Stimulated activated CD4-positive, alpha-beta T cell treated with anti-CD3 and anti-CD28 coated beads, Interleukin-12 subunit alpha, Interleukin-12 subunit beta, amount 100 ng/mL, for 24 hours (primary cell): Measurements from ENCODE around the gene DNER.
"Not testable (repeated sequence)": the region's sequence is repeated elsewhere in the genome, so short reads cannot be mapped to it uniquely, and the experiment has no call there.

Source experiments
- DNase-seq, 2 experiments: peaks; one replicate each; pipeline ENCODE4 v3.0.0-alpha.2; 2020; ENCODE audit warnings: low read depth in 2 of 2

DNER gene

GRCh38 chr2:229405796-229406195, 308.6 kb downstream of the DNER start:
- DNase-seq: no peak

GRCh38 chr2:229403296-229403695, 311.1 kb downstream of the DNER start:
- no peak for DNase-seq

GRCh38 chr2:229401171-229401865, 313.0 kb downstream of the DNER start:
- DNase-seq: no peak

- no peak for DNase-seq
These were observed 320.4 kb downstream of the DNER start for GRCh38 chr2:229393926-229394325.

- DNase-seq: no peak
These were observed 322.2 kb downstream of the DNER start for GRCh38 chr2:229392196-229392595.

- no peak for DNase-seq
These were observed 325.6 kb downstream of the DNER start for GRCh38 chr2:229388731-229389130.

- no peak for DNase-seq
These were observed 326.5 kb downstream of the DNER start for GRCh38 chr2:229387866-229388265.

- no peak for DNase-seq
These were observed 334.2 kb downstream of the DNER start for GRCh38 chr2:229380101-229380625.

GRCh38 chr2:229378386-229378785, 336.0 kb downstream of the DNER start:
- DNase-seq: no peak

- DNase-seq: no peak
These were observed 337.5 kb downstream of the DNER start for GRCh38 chr2:229376866-229377265.

- DNase-seq: no peak
These were observed 339.1 kb downstream of the DNER start for GRCh38 chr2:229375251-229375650.

- not testable (repeated sequence) for DNase-seq
These were observed 341.0 kb downstream of the DNER start for GRCh38 chr2:229373311-229373710.

GRCh38 chr2:229372207-229372606, 342.1 kb downstream of the DNER start:
- no peak for DNase-seq

GRCh38 chr2:229371086-229371485, 343.3 kb downstream of the DNER start:
- DNase-seq: no peak

GRCh38 chr2:229370509-229370908, 343.8 kb downstream of the DNER start:
- DNase-seq: no peak

- no peak for DNase-seq
These were observed 351.1 kb downstream of the DNER start for GRCh38 chr2:229363185-229363814.

GRCh38 chr2:229350883-229351282, 363.5 kb downstream of the DNER start:
- no peak for DNase-seq

GRCh38 chr2:229350117-229350805, 364.1 kb downstream of the DNER start:
- no peak for DNase-seq

- no peak for DNase-seq
These were observed 366.2 kb downstream of the DNER start for GRCh38 chr2:229348128-229348527.

GRCh38 chr2:229346816-229347540, 367.4 kb downstream of the DNER start:
- DNase-seq: no peak

- DNase-seq: no peak
These were observed 369.4 kb downstream of the DNER start for GRCh38 chr2:229344955-229345354.

- no peak for DNase-seq
These were observed 370.2 kb downstream of the DNER start for GRCh38 chr2:229344151-229344551.
